GM19397 (cell line): Measurements from ENCODE around the gene DNAH14.
"Not testable (repeated sequence)": the region's sequence is repeated elsewhere in the genome, so short reads cannot be mapped to it uniquely, and the experiment has no call there.

Source experiments
- ATAC-seq: cut with Tn5 transposase; IDR thresholded peaks from one replicate; pipeline ENCODE4 v1.9.1; 2021; ENCODE audit warnings: mild to moderate bottlenecking, moderate library complexity; ENCODE audit not compliant: unreplicated experiment

Gene DNAH14

DNA sequence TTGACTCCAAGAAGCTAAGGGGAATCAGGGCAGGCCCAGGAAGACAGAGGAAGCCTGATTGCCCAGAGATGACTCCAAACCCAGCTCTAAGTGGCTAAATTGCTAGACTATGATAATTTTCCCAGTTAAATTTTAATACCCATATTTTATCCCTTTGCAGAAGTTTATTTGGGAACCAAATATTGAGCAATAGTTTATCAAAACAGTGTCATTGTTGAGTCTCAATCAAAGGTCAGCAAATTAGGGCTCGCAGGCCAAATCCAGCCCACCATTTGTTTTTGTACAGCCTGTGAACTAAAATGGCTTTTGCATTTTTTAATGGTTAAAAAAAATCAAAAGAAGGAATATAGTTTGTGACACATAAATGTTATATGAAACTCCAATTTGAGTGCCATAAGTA is 451.2 kb downstream of the DNAH14 start:
- no peak for ATAC-seq

DNA sequence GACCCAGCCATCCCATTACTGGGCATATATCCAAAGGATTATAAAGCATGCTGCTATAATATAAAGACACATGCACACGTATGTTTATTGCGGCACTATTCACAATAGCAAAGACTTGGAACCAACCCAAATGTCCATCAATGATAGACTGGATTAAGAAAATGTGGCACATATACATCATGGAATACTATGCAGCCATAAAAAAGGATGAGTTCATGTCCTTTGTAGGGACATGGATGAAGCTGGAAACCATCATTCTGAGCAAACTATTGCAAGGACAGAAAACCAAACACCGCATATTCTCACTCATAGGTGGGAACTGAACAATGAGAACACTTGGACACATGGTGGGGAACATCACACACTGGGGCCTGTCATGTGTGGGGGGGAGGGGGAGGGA is 457.4 kb downstream of the DNAH14 start:
- ATAC-seq, result not testable (repeated sequence)

DNA sequence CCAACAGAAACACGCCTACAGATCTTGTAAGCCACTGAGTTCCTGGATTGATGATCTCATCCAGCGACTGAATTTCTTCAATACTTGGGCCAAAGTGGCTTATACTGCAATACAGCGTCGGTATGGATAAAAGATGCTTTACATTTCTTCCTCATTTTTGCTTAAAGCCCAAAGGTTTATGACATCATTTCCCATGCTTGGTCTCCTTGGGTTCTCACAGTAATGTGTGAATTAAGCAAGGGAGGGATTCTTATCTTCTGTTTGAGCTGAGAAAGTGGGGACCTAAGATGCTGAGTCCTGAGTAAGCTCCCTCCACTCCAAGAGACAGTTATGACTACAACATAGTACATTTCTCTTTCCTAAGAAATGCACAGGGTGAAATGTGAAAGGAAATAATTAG is 458.9 kb downstream of the DNAH14 start:
- ATAC-seq, result no peak

DNA sequence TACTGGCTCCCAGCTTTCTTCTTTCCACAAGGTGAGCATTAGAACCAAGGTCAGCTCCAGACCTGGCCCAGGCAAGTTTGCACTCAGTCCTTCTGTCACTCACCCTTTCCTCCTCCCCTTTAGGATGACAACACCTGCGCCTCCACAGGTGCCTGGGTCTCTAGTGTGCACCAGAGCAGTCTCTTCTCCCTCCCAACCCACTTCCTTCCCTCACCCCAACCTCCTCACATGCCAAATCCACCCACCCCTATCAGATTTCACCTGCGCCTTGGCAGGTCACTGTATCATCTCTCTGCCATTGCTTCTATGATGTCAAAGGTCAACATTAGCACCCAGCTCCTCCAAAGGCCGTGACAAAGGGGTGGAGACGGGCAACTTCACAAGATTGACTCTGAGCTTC is 460.4 kb downstream of the DNAH14 start:
- ATAC-seq, result no peak

DNA sequence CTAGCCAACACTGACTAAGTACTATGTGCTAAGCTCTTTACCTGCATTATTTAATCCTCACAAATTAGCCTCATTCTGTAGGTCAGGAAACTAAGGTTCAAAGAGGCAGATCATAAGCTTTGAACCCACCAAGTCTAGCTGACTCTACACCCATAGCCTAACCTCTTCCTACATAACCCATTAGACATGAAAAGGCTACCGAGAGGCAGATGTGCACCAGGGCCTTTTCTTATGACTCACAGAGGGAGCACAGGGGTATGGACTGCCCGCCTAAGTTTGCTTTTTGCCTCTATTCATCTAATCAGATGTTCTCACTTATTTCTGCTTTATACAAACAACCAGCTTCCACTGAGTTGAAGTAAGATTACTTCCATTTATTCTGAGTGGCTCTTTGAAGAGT is 466.9 kb downstream of the DNAH14 start:
- no peak for ATAC-seq

DNA sequence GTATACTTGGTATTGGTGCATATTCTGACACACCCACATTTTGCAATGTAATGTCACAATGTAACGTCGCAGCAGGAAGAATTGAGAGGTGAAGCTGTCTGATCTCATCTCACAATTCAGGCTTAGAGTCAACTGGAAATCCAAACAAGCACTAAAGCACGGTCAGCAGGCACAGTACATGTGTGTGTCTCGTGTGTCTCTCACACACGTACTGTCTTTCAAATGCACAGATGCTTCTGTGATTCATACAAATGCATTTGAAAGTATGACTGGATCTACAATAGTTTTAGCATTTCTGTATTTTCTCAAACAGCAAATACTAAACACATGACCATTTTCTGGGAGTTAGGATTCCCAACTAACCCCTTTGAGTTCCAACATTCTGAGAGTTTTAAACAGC is 471.5 kb downstream of the DNAH14 start:
- no peak for ATAC-seq

DNA sequence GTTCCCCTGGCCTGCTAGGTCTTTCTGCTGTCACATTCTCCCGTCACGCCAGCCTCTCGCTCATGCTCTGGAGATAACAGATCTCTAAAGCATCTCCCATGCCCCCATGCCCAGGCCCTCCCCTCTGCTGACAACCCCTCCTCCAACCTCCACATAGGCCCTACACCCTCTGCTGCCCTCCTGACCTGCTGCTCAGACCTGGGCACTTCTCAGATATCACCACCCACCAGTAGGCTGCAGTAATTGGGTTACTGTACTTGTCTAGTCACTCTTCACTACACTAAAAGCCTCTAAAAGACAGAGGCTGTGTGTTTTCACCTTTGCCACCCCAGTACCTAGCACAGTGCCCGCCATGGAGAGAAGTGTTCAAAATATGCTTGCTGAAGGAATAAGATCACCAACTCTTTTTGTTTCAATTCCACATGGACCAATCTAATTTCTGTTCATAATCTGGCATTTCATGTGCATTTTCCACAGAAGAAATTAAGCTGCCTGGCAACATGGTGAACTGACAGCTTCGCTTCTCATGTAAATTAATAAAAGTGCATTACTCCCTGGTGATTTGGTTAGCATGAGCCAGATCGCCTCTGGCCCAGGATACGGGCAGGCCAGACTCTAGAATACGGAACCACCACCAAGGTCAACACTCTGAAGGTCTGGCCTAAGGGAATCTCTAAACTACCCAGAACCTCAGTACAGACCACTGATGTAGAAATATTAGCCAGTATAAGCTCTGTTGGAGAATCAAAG is 477.7 kb downstream of the DNAH14 start:
- no peak for ATAC-seq

DNA sequence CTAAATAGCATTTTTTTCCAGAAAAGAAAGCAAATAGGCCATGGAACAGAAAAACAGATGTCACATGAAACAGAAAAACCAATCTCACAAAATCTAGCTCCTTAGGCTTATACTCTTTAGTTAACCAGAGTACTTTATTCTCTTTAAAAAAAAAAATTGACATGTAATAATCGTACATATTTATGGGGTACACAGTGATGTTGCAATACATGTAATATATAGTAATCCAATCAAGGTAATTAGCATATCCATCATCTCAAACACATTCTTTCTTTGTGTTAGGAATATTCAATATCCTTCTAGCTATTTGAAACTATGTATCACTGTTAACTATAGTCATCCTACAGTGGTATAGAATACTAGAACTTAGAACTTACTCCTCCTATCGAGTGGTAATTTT is 478.3 kb downstream of the DNAH14 start:
- ATAC-seq, result no peak

DNA sequence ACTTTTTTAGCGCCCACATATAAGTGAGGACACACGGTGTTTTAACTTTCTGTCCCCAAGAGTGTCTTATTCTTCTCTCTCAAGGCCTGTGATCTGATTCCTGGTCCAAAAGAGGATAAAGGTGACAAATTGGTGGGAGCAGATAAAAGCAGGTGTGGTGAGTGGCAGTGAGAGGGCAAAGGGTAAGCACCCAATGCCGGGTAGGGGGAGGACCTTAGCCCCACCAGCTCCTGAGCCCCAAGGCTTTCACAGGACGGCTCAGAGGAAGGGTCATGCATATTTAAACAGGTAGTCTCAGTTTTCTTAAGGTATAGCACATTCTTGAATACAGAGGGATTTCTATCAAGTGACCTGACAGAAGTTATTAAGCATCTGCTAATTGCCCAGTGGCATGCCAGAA is 478.8 kb downstream of the DNAH14 start:
- ATAC-seq, result no peak

DNA sequence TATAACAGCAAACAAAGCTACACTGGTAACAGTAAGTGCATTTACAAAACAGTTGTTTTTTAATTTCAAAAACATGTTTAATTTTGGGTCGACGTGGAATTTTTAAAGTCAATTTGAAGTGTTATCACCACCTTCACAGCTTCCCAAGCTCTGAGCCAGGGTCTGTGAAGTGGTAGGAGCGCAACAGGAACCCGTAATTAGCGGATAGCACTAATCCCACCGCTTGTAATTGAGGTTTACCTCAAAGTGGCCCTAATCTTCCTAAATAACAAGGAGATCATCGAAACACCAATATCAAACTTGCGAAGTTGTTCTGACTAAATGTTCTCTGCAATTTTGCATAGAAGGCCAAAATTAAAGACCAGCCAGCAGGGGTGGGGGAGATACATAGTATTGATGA is 479.6 kb downstream of the DNAH14 start:
- no peak for ATAC-seq

DNA sequence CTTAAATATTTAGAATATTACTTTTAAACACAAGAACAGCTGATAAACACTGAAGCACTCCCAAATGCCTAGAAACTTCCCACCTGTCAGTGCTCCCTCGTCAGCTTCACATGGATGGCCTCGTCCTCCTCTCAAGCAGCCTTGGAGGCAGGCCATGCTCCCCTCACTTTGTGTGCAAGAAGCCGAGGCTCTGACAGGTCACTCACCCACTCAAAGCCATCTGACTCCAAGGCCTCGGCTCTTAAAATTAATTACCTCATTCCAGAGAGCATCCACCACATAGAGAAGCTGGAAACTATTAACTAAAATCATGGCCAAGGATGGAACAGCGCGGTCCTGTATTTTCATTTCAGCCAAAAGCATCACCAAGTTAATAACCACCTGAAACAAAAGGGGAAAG is 480.6 kb downstream of the DNAH14 start:
- ATAC-seq, result no peak

DNA sequence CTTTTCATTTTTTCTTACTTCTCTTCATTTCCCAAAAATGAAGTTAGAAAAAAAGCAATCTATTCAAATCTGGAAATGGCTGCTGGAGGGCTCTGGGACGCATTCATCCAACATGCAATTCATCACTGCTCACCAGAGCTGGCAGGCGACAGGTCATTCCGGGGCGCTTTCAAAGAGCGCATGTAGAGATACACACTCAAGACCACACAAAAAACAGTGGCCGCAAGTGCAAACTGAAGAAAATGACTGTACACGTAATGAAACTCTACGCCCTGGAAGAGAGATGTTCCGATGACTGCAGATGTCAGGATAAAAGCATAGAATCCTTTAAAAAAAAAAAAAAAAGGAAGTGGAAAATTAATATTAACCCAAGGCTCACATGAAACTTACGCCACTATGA is 482.8 kb downstream of the DNAH14 start:
- no peak for ATAC-seq

DNA sequence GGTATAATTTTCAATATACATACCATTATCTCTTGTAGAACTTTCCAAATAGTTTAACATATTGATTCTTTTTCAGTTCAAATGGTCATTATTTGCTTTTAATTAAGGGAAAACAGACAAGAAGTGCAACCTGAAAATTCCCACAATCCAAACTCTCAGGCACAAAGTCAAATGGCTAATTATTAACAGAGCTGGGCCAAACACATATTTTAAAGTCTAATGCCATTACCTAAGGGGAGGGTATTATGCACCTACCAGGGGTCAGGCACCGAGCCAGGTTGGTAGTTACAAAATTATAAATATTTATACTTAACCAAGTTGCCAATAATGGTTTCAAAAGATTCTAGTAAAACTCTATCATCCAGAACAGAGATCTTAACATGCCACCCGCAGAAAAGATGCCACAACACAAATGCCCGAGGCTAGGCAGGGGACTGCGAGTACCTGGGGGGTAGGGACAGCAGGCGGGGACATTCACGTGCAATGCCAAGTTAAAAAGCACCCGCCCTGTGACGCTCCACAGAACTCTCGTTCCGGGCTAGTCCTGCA is 483.4 kb downstream of the DNAH14 start:
- ATAC-seq, result no peak

DNA sequence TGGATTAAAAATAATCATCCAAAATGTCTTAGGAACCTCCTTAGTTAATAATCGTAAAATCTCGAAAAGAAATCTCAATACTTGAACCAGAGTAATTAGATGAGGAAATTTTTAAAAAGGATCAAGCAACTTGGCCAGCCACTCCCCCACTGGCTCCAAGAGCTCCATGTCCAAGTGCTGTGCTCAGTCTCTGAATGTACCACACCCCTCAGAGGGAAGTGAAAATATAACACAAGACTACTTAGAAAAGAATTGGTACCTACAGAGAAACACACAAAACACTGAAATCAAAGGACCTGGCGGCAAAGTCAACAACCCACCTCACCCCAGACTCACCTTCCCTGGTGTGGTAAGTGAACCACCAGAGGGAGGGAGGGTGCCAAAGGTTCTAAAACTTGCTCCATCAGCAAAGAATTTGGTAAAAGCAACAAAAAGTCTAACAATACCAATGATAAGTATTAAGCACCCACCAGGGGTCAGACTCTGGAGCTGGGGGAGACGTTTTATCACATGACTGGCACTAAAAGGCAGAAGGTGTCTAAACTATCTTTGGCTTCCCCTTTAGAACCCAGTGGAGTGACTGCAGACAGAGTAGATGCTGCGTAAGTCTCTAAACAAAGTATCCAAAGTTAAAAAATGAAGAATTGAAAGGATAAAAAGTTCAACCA is 484.4 kb downstream of the DNAH14 start:
- no peak for ATAC-seq

DNA sequence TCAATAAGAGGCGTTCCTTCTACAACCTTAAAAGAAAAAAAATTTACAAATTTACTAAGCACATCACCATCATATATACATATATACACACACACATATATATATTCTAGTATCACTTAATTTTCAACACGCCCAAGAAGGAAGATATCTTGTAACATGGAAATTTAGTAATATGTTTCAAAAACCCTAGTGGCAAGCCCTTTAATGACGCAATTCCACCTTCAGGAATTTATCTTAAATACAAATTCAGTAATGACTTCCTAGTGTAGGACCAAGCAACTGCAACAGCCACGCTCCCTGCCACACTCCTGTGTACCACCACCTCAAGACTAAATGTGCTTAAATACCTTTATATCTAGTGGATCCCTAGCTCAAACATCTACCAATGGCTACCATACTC is 485.8 kb downstream of the DNAH14 start:
- ATAC-seq, result no peak

DNA sequence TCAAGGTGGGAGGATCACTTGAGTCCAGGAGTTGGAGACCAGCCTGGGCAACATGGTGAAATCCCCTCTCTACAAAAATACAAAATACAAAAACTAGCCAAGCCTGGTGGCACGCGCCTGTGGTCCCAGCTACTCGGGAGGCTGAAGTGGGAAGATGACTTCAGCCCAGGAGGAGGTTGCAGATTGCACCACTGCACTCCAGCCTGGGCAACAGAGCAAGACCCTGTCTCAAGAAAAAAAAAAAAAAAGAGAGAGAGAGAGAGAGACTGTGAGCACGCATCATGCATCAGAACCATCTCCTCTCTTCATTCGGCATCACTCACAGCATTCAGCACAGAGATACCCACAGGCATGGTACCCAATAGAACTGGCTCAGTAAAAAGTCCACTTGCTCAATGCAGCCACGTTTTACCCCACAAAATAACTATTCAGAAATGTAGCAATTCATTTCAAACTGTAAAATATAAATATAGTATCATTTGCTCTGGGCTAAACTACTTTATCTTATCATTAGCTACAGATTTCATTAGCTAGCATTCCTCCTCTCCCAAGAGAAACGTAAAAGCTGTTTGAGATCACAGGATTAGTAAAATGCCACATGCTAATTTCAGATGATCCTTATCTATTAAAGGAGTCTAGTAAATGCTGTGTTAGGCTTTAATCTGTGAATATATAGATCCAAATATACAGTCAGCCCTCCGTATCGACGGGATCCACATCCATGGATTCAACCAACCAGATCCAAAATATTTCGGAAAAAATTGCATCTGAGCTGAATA is 486.7 kb downstream of the DNAH14 start:
- ATAC-seq, result no peak

DNA sequence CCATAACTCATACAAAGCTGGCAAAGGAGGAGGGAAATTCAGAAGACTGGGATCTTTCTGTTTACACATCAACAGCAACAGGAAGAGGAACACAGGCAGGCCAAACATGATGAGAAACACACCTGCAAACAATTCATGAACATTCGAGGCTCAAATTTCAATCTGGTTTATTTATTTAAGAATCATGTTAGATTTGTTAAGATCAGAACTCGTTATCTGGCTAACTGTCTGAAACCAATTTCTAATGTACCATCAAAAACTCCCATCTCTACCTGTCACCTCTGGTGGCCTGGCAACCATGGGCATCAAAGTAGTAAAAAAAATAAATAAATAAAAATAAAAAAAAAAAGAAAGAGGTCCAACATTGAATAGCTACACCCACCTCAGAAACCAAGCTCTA is 488.6 kb downstream of the DNAH14 start:
- no peak for ATAC-seq

DNA sequence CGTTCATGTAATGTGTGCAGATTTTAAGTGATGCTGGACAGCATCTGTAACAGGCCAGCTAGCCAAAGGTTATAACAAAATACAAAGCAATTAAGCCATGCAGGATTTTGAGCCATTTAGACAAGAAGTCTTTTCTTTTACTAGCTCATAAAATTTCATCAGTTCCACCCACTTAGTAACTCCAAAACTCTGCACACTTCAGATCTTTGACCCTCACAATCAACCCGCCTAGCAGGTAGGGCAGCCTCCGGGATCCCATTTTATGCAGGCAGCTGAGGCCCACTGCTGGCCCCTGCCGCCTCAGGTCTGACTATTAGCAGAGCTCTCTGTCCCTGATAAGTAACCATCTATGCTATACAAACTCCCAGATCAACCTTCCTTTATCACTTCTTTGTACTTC is 489.1 kb downstream of the DNAH14 start:
- ATAC-seq, result no peak

DNA sequence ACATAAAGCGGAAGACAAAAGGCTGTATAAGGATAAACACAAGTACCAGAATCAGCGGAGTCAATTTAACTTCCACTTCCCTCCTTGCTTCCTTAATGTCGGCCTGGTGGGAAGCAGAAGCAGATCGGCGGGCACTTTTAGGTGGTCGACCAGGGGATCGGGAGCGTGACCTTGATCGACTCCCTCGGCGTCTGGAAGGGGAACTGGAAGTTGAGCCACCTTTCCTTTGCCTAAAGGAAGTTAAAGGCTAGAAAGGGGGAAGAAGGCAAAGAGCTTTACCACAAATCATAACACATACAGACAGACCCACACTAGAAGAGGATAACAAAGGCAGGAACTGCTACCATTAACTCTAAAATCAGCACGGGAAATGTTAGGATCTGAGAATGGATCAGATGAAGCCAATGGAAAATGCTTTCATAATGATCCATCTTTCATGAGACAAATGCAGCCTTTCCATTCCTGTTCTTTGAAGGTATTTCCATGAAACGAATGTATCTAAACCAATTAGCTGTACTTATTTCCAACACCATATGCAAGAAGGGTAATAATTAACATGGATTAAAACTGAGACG is 492.6 kb downstream of the DNAH14 start:
- ATAC-seq, result no peak

DNA sequence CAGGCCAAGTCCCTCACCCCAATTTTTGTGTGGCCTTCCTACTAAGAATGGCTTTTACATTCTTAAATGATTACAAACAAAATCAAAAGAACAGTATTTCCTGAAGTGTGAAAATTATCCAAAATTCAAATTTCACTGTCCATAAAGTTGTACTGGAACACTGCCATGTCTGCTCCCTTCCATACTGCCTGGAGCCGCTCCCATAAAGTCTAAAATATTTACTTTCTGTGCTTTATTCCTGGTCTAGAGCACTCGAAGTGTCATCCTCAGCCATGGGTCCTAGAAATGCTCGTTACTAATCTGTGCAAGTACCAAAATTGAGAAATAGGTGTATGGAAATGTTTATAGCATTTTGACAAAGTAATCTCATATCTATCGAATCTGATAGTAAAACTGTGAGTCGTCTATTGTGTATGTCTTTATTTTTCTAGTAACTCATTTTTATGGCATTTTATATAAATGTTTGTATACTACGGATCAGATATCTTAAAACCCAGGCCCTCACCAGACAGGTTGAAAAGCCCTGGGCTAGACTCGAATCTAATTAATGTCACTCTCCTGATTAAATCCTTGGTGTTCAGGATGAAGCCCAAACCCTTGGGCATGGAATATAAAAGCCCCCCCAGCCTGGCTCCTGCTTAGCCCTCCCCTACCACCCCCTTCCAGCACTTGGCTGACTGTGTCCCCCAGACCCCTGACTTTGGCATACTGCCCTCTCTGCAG is 493.5 kb downstream of the DNAH14 start:
- ATAC-seq, result no peak

DNA sequence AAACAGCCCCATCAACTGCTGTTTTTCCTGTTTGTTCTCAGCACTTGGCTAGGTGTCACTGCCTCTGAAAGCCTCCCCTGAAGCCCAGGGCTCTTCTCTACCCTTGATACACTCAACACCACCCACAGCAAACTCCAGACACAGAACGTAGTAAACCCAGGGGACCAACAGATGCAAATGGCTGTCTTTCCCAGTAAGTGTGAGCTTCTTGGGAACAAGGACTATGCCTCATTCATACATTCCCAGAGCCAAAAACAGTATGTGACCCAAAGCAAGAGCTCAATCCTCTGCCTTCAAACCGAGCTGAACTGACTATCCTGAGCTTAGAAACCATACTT is 494.0 kb downstream of the DNAH14 start:
- no peak for ATAC-seq
